Esophagus muscularis mucosa (tissue), 4 donors: ENCODE results near the gene IFIT5. TPM values are rescaled to one million over a fixed set of nuclear protein-coding genes. Genes with fewer than 3 reads are reported as not detected.
A peak's percentile ranks its signal among the peaks of the same experiment; 100 is the strongest.
"Not testable (repeated sequence)": the region's sequence is repeated elsewhere in the genome, so short reads cannot be mapped to it uniquely, and the experiment has no call there.

ENCODE experiments used
- DNase-seq: peaks from one replicate; pipeline ENCODE4 v3.0.0-alpha.2; 2017; ENCODE audit errors: extremely low spot score
- H3K27ac ChIP-seq, 4 donors: fragments of 200-600 bp; sonication (generic); replicated peaks in 1 of 4; 1 replicate in 3 of 4; 2 replicates in 1 of 4; pipeline ENCODE4 v1.5.1; 2016 to 2019; ENCODE audit warnings: mild to moderate bottlenecking in 1 of 4
- H3K27me3 ChIP-seq, 4 donors: fragments of 200-600 bp; sonication (generic); one replicate each; pipeline versions ENCODE4 v1.5.1 to v1.6.0; 2016 to 2019
- H3K36me3 ChIP-seq, 4 donors: fragments of 200-600 bp; sonication (generic); one replicate each; pipeline ENCODE4 v1.5.1; 2016 to 2019
- H3K4me1 ChIP-seq, 4 donors: fragments of 200-600 bp; sonication (generic); one replicate each; pipeline ENCODE4 v1.5.1; 2016 to 2019
- H3K4me3 ChIP-seq, 4 donors: fragments of 200-600 bp; sonication (generic); 1 replicate in 2 of 4; 2 replicates in 2 of 4; pipeline ENCODE4 v1.5.1; 2016 to 2019; ENCODE audit warnings: mild to moderate bottlenecking in 4 of 4, moderate library complexity in 1 of 4
- H3K9me3 ChIP-seq, 4 donors: fragments of 200-600 bp; sonication (generic); 1 replicate in 3 of 4; 2 replicates in 1 of 4; pipeline ENCODE4 v1.5.1; 2016 to 2019
- CTCF ChIP-seq, 3 experiments: fragments of 200-600 bp in 2 of 3; fragments of 450-650 bp in 1 of 3; sonication (generic) in 2 of 3; IDR thresholded peaks; one replicate each; pipeline ENCODE4 v1.5.1; 2017 to 2019; ENCODE audit warnings: antibody characterized with exemption in 3 of 3, mild to moderate bottlenecking in 2 of 3, moderate library complexity in 1 of 3
- EP300 ChIP-seq: sonication (generic); formaldehyde crosslinking; IDR thresholded peaks from one replicate; pipeline ENCODE4 v1.6.1; 2017; ENCODE audit warnings: antibody characterized with exemption
- POLR2A ChIP-seq: fragments of 450-650 bp; IDR thresholded peaks from one replicate; pipeline ENCODE4 v1.6.1; 2017; ENCODE audit warnings: antibody characterized with exemption, moderate library complexity, mild to moderate bottlenecking, low read depth
- POLR2AphosphoS5 ChIP-seq, 2 donors: sonication (generic); formaldehyde crosslinking; IDR thresholded peaks; one replicate each; pipeline ENCODE4 v1.6.1; 2017; ENCODE audit warnings: antibody characterized with exemption in 2 of 2
- WGBS: methylation state at CpG from one replicate; pipeline ENCODE4 v1.1.5; 2018; 5-methylcytosine and 5-hydroxymethylcytosine counted together
- intact Hi-C: fragments of 100-400 bp; cut with DNase I; formaldehyde crosslinking; loops from one replicate; pipeline ENCODE4 v1.15.1; 2023
- total RNA-seq, 4 donors: library from RNA; depleted of rRNA; stranded (reverse); fragments of >200 nt; gene quantifications; one replicate each; pipeline versions ENCODE4 v1.1.0 to v1.2.1, GENCODE V29; 2016

Gene IFIT5
- total RNA-seq, 4 donors from 2014 or later: 13.0 to 23.3 (median 19.1) TPM

DNA sequence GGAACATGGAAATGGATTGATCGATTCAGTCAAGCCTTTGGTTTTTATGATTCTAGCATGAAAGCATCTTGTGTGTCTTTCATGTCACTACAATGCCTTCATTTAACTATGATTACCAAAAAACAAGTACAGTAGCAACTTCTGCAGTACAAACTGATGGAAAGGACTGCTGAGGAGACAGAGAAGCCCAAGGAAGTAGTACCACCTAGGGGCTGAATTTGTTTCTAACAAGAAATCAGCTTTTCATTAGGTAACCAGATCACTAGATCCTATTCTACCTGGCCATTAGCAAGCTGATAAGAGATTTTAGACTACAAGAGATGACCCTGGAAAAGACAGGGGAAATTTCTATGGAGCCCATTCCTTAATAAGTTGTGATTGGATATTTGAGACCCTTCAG is 25.1 kb upstream of the IFIT5 start:
- Histone ChIP-seq H3K9me3 (no peaks in the 10 kb centered on the region), H3K27ac (peak overlapping the region in 3 of 4 donors; percentile 33 to 84 (median 82)), H3K4me1 (peaks cover 21 to 56% (median 53%) of the 10 kb centered on the region in 4 donors), H3K4me3 (no peak overlapping the region), H3K36me3 (no peaks in the 10 kb centered on the region), H3K27me3 (no peaks in the 10 kb centered on the region)
- 67% methylated on average over 1 of the region's 1 CpG for WGBS
- peak; percentile 12 for DNase-seq
- intact Hi-C loops: no loop called here
- no peak for TF ChIP-seq EP300
- TF ChIP-seq CTCF (IDR thresholded peaks at IDR 0.05): peak; percentile 46 to 54 (median 52)
- no peak for TF ChIP-seq POLR2AphosphoS5 (IDR thresholded peaks at IDR 0.05)
- no peak for TF ChIP-seq POLR2A

- Histone ChIP-seq H3K4me1 (peaks cover 27 to 67% (median 63%) of the 10 kb centered on the region in 4 donors), H3K27me3 (no peaks in the 10 kb centered on the region), H3K27ac (peak overlapping the region; percentile 75 to 84 (median 81)), H3K9me3 (no peaks in the 10 kb centered on the region), H3K36me3 (no peaks in the 10 kb centered on the region), H3K4me3 (no peak overlapping the region)
- intact Hi-C loops: no loop called here
- DNase-seq: no peak
- 74% methylated on average over 5 of the region's 5 CpGs for WGBS
- TF ChIP-seq POLR2AphosphoS5 (IDR thresholded peaks at IDR 0.05) (no peak), POLR2A (no peak), CTCF (IDR thresholded peaks at IDR 0.05) (no peak), EP300 (no peak)
These were observed 23.7 kb upstream of the IFIT5 start for GRCh38 chr10:89390476-89391225.

GRCh38 chr10:89391226-89391576 is 23.2 kb upstream of the IFIT5 start:
- peaks cover 27 to 67% (median 63%) of the 10 kb centered on the region in 4 donors for H3K4me1 ChIP-seq
- H3K9me3 ChIP-seq, DNase-seq, intact Hi-C loops, H3K27me3 ChIP-seq, H3K36me3 ChIP-seq, H3K4me3 ChIP-seq: not testable (repeated sequence)
- H3K27ac ChIP-seq: peak overlapping the region; percentile 75 to 84 (median 81)
- 85% methylated on average over 4 of the region's 4 CpGs for WGBS

GRCh38 chr10:89391907-89392756 is 22.2 kb upstream of the IFIT5 start, which contains the start of gene IFIT1:
IFIT1 (plus strand) TSS chr10:89392623; CDS start chr10:89392713, 90 bp downstream.
- peaks cover 27 to 67% (median 63%) of the 10 kb centered on the region in 4 donors for H3K4me1 ChIP-seq
- 1% methylated on average over 8 of the region's 8 CpGs for WGBS

More at GRCh38 chr10:89391907-89392756, 22.2 kb upstream of the IFIT5 start, which contains the start of gene IFIT1:
- peak; percentile 91 for DNase-seq
- intact Hi-C loops: no loop called here
- TF ChIP-seq CTCF (IDR thresholded peaks at IDR 0.05): no peak
- TF ChIP-seq POLR2AphosphoS5 (IDR thresholded peaks at IDR 0.05): peak; percentile 71 to 81
- Histone ChIP-seq H3K9me3 (no peaks in the 10 kb centered on the region), H3K4me3 (peak within 1 kb of the TSS; percentile 58 to 65 (median 61)), H3K36me3 (no peaks in the 10 kb centered on the region), H3K27ac (peak within 1 kb of the TSS; percentile 75 to 84 (median 81)), H3K27me3 (no peaks in the 10 kb centered on the region)
